IMR-90 (cell line): ENCODE results near the gene SUPT3H.

Experiments used
- CEBPB ChIP-seq: IDR thresholded peaks from 2 replicates; pipeline ENCODE4 v1.6.1; 2012; ENCODE audit warnings: low read depth, low read length, improper control_type of control experiment
- CTCF ChIP-seq: conservative IDR thresholded peaks from 2 replicates; pipeline ENCODE4 v1.5.1; 2012; ENCODE audit warnings: mild to moderate bottlenecking, low read depth, low read length, improper control_type of control experiment
- POLR2A ChIP-seq: IDR thresholded peaks from 2 replicates; pipeline ENCODE4 v1.6.1; 2012; ENCODE audit warnings: mild to moderate bottlenecking, low read depth, low read length
- RAD21 ChIP-seq: IDR thresholded peaks from 2 replicates; pipeline ENCODE4 v1.6.1; 2012; ENCODE audit warnings: low read length, improper control_type of control experiment

GRCh38 chr6:45021676-45022075, 356.1 kb downstream of the SUPT3H start:
- TF ChIP-seq CEBPB (no peak), CTCF (no peak), RAD21 (no peak), POLR2A (no peak)
